Lung (tissue), 12 donors: Measurements from ENCODE around the gene SMARCA4. TPM values are rescaled to one million over a fixed set of nuclear protein-coding genes. Genes with fewer than 3 reads are reported as not detected.

ENCODE experiments used
- ATAC-seq: fragments of 200-7000 bp; cut with Tn5 transposase; one replicate; pipeline ENCODE4 v1.9.1; 2020; ENCODE audit warnings: moderate number of reproducible peaks; ENCODE audit not compliant: insufficient read depth, low FRiP score
- DNase-seq, 3 donors: peaks; one replicate each; pipeline ENCODE4 v3.0.0-alpha.2; 2013 to 2017
- H3K27ac ChIP-seq, 2 donors: one replicate each; pipeline ENCODE4 v1.5.1; 2013; ENCODE audit warnings: mild to moderate bottlenecking in 2 of 2, moderate library complexity in 2 of 2, control low read depth in 1 of 2, inconsistent platforms in 1 of 2, low read depth in 1 of 2, low read length in 1 of 2
- H3K27me3 ChIP-seq, 3 donors: one replicate each; pipeline ENCODE4 v1.5.1; 2013; ENCODE audit warnings: low read length in 2 of 3; ENCODE audit not compliant: control insufficient read depth in 3 of 3, insufficient read depth in 3 of 3
- H3K36me3 ChIP-seq, 4 donors: one replicate each; pipeline ENCODE4 v1.5.1; 2013; ENCODE audit warnings: low read length in 4 of 4, mild to moderate bottlenecking in 1 of 4, moderate library complexity in 1 of 4; ENCODE audit not compliant: control insufficient read depth in 4 of 4, insufficient read depth in 4 of 4
- H3K4me1 ChIP-seq, 5 donors: one replicate each; pipeline ENCODE4 v1.5.1; 2013; ENCODE audit warnings: low read length in 5 of 5, mild to moderate bottlenecking in 2 of 5, moderate library complexity in 1 of 5; ENCODE audit not compliant: control insufficient read depth in 5 of 5, insufficient read depth in 5 of 5
- H3K4me3 ChIP-seq: one replicate; pipeline ENCODE4 v1.5.1; 2013; ENCODE audit warnings: mild to moderate bottlenecking, control low read depth, moderate library complexity
- H3K9ac ChIP-seq, 2 donors: one replicate each; pipeline ENCODE4 v1.5.1; 2013; ENCODE audit warnings: low read length in 2 of 2, control low read depth in 1 of 2; ENCODE audit not compliant: insufficient read depth in 1 of 2
- H3K9me3 ChIP-seq, 4 donors: one replicate each; pipeline ENCODE4 v1.5.1; 2013; ENCODE audit warnings: low read length in 3 of 4, mild to moderate bottlenecking in 1 of 4, moderate library complexity in 1 of 4; ENCODE audit not compliant: control insufficient read depth in 4 of 4, insufficient read depth in 3 of 4
- WGBS, 2 donors: extraction: QIAGEN DNeasy Blood & Tissue Kit; methylation state at CpG; one replicate each; pipeline ENCODE4 v1.1.7; 2013; 5-methylcytosine and 5-hydroxymethylcytosine counted together
- polyA plus RNA-seq, 2 donors: library from polyadenylated mRNA; stranded (reverse); fragments of 200-250 nt; gene quantifications; one replicate each; pipeline ENCODE4 v1.2.1, GENCODE V29; 2013
- total RNA-seq, 2 donors: library from RNA; depleted of rRNA in 1 of 2; stranded (reverse); fragments of >200 nt in 1 of 2; gene quantifications; one replicate each; pipeline ENCODE4 v1.2.1, GENCODE V29; 2014 to 2021
- TF ChIP-seq, protein P1 (sequence below): IDR thresholded peaks from 2 replicates; pipeline ENCODE4 v1.5.1; 2012; ENCODE audit warnings: mild to moderate bottlenecking; ENCODE audit errors: control extremely low read depth, extremely low read depth
- donor health status: control.
- donor health status: control.
- donor health status: Bipolar disorder and iron deficiency.
- donor health status: healthy.
- donor health status: DM: yes; HTN: yes; CAD: no.

Gene SMARCA4
- total and polyA plus RNA-seq, 4 donors = 52.3 to 116 (median 91.1) TPM

DNA sequence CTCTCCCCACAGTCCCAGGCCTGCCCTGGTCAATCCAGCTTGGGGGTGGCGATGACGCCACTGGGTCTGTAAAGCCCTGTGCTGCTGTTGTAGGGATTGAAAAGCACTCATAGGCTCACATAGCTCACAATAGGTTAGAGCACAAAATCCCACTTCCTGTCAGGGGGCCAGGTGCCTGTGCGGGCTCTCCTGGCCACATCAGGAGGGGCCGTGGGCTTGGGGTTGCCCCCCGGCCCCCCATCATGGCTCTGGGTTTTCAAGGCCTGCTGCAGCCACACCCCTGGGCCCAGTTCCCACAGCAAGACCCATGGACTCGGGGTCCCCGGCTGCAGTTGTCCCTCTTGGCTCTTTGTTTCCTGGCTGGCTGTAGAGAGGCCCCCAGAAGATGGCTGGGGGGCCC, 62.9 kb downstream of the SMARCA4 start:
- TF ChIP-seq, protein P1, sequence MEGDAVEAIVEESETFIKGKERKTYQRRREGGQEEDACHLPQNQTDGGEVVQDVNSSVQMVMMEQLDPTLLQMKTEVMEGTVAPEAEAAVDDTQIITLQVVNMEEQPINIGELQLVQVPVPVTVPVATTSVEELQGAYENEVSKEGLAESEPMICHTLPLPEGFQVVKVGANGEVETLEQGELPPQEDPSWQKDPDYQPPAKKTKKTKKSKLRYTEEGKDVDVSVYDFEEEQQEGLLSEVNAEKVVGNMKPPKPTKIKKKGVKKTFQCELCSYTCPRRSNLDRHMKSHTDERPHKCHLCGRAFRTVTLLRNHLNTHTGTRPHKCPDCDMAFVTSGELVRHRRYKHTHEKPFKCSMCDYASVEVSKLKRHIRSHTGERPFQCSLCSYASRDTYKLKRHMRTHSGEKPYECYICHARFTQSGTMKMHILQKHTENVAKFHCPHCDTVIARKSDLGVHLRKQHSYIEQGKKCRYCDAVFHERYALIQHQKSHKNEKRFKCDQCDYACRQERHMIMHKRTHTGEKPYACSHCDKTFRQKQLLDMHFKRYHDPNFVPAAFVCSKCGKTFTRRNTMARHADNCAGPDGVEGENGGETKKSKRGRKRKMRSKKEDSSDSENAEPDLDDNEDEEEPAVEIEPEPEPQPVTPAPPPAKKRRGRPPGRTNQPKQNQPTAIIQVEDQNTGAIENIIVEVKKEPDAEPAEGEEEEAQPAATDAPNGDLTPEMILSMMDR = no peak
- DNase-seq (no peak), ATAC-seq (no peak)
- Histone ChIP-seq H3K4me3 (no peak overlapping the region), H3K27ac (no peak overlapping the region), H3K27me3 (no peaks in the 10 kb centered on the region), H3K9me3 (no peaks in the 10 kb centered on the region), H3K9ac (no peak overlapping the region), H3K4me1 (no peaks in the 10 kb centered on the region), H3K36me3 (peaks cover 17 to 90% (median 58%) of the 10 kb centered on the region in 4 donors)
- 90 to 92% methylated on average over 7 of the region's 7 CpGs for WGBS, 2 donors

DNA sequence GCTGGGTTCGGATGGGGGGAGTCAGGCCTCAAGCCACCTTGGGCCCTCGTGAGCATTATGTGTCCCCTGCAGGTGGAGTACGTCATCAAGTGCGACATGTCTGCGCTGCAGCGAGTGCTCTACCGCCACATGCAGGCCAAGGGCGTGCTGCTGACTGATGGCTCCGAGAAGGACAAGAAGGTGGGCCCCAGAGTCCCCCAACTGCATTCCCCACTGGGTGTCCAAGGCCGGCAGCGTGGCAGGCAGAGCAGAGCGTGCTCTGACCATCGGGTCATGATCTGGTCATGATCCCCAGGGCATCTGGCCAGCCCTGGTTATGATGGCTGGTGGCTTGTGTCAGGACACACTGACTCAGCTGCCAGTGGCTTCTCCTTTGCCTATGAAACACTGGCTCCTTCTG, 63.4 kb downstream of the SMARCA4 start:
- Histone ChIP-seq H3K4me3 (no peak overlapping the region), H3K27ac (no peak overlapping the region), H3K4me1 (no peaks in the 10 kb centered on the region), H3K27me3 (no peaks in the 10 kb centered on the region), H3K36me3 (peaks cover 18 to 90% (median 54%) of the 10 kb centered on the region in 4 donors), H3K9me3 (no peaks in the 10 kb centered on the region), H3K9ac (no peak overlapping the region)
- no peak for DNase-seq
- TF ChIP-seq, protein P1 = no peak
- WGBS, 2 donors = 87 to 95% methylated on average over 13 of the region's 13 CpGs
- no peak for ATAC-seq

DNA sequence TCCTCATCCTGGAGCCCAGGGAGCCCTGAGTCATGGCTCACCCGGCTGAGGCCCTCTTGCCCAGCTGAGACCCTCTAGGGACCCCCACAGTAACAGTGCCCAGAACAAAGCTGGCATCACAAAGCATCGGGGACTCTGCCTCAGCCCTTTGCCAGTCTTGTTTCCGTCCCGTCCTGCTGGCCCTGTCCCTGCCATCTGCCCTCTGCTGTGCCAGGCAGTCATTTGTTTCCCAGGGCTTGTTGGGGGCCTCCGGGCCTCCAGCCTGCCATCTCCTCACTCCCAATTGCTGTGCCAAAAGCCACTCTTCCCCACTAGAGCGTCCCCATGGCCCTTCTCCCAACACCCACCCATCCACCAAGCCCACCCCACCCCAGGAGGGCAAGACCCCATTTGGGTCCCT, 64.2 kb downstream of the SMARCA4 start:
- TF ChIP-seq, protein P1 = no peak
- WGBS, 2 donors = 91 to 96% methylated on average over 6 of the region's 6 CpGs
- Histone ChIP-seq H3K4me1 (no peaks in the 10 kb centered on the region), H3K36me3 (peaks cover 18 to 87% (median 51%) of the 10 kb centered on the region in 4 donors), H3K4me3 (no peak overlapping the region), H3K27ac (peak overlapping the region in 1 of 2 donors; percentile 25), H3K9me3 (no peaks in the 10 kb centered on the region), H3K27me3 (no peaks in the 10 kb centered on the region), H3K9ac (no peak overlapping the region)
- ATAC-seq (no peak), DNase-seq (no peak)

DNA sequence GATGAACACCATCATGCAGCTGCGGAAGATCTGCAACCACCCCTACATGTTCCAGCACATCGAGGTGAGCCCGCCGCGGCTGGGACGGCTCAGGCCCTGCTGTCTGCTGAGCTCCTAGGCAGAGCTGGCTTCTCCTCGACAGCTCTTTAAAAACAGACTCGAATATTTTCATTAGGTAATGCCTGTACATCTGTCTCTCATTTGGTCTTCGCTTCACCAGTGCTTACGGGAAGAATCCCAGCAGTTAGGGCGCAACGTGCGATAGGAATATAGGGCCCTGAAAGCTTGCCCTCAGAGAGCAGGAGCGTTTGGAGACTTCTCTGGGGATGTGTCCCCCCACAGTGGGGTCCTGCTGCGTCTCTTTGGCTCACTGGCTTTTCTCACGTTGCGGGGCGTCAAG, 64.6 kb downstream of the SMARCA4 start:
- H3K36me3 ChIP-seq = peaks cover 18 to 89% (median 56%) of the 10 kb centered on the region in 4 donors
- ATAC-seq = no peak
- no peaks in the 10 kb centered on the region for H3K4me1 ChIP-seq
- TF ChIP-seq, protein P1 = no peak
- H3K9ac ChIP-seq = no peak overlapping the region
- H3K27ac ChIP-seq = no peak overlapping the region
- H3K9me3 ChIP-seq = no peaks in the 10 kb centered on the region
- 93 to 97% methylated on average over 18 of the region's 18 CpGs for WGBS, 2 donors
- no peaks in the 10 kb centered on the region for H3K27me3 ChIP-seq
- no peak for DNase-seq
- H3K4me3 ChIP-seq = no peak overlapping the region
